ENCODE measurements around the gene OR52H1. TPM values are rescaled to one million over a fixed set of nuclear protein-coding genes. Genes with fewer than 3 reads are reported as not detected.

The OR52H1 gene
- total RNA-seq, 2 donors from 2014 or later: 0.24 to 0.51 TPM

Other genes with a start within 250 kb of the OR52H1 start
- gene OR51B4, start 246.6 kb downstream of the OR52H1 start, total RNA-seq: under 1 TPM in 1 of 2 donors, not detected in 1; 0.46 TPM
- not detected for gene OR51B2, start 224.2 kb downstream of the OR52H1 start, total RNA-seq
- under 1 TPM; 0.29 to 0.51 TPM for gene OR51B5, start 205.0 kb downstream of the OR52H1 start, total RNA-seq
- gene OR51B6, start 197.0 kb downstream of the OR52H1 start, total RNA-seq: not detected
- gene OR51M1, start 164.7 kb downstream of the OR52H1 start, total RNA-seq: not detected
- not detected for gene OR51Q1, start 126.4 kb downstream of the OR52H1 start, total RNA-seq
- gene OR51I1, start 107.0 kb downstream of the OR52H1 start, total RNA-seq: not detected
- gene OR51I2, start 99.2 kb downstream of the OR52H1 start, total RNA-seq: not detected
- gene OR52D1, start 59.9 kb downstream of the OR52H1 start, total RNA-seq: not detected
- under 1 TPM in 1 of 2 donors, not detected in 1; 0.38 TPM for gene UBQLN3, start 38.6 kb downstream of the OR52H1 start, total RNA-seq
- under 1 TPM; 0.32 to 0.38 TPM for gene UBQLNL, start 31.8 kb downstream of the OR52H1 start, total RNA-seq
- gene OR52B6, start 32.3 kb upstream of the OR52H1 start, total RNA-seq: not detected
- 1 to 10 TPM; 1.8 to 3.2 TPM for gene TRIM6, start 48.1 kb upstream of the OR52H1 start, total RNA-seq
- 1 to 10 TPM; 4.1 to 4.5 TPM for gene TRIM34, start 76.5 kb upstream of the OR52H1 start, total RNA-seq
- gene TRIM5, start 136.5 kb upstream of the OR52H1 start, total RNA-seq: 10 to 100 TPM; 18.1 to 20.2 TPM
- gene TRIM22, start 141.2 kb upstream of the OR52H1 start, total RNA-seq: 10 to 100 TPM; 40.7 to 60.4 TPM
- under 1 TPM in 1 of 2 donors, not detected in 1; 0.19 TPM for gene OR56B1, start 187.9 kb upstream of the OR52H1 start, total RNA-seq
- under 1 TPM in 1 of 2 donors, not detected in 1; 0.24 TPM for gene OR52N4, start 205.7 kb upstream of the OR52H1 start, total RNA-seq
- not detected for gene OR52N5, start 234.8 kb upstream of the OR52H1 start, total RNA-seq
- gene OR52N1, start 242.7 kb upstream of the OR52H1 start, total RNA-seq: not detected